SK-N-SH (cell line): Measurements from ENCODE around the gene TGM6. TPM values are rescaled to one million over a fixed set of nuclear protein-coding genes. Genes with fewer than 3 reads are reported as not detected.

Experiments used
- CTCF ChIP-seq: fragments of 200-600 bp; sonication (generic); IDR thresholded peaks from 2 replicates; pipeline ENCODE4 v1.6.1; 2017; ENCODE audit warnings: antibody characterized with exemption, mild to moderate bottlenecking, moderate library complexity
- MXI1 ChIP-seq: IDR thresholded peaks from 2 replicates; pipeline ENCODE4 v1.6.1; 2012; ENCODE audit warnings: mild to moderate bottlenecking, low read depth, low read length, improper control_type of control experiment
- polyA plus RNA-seq, 3 experiments: library from polyadenylated mRNA; depleted of rRNA; stranded (reverse); fragments of >200 nt; gene quantifications; 2 replicates each; pipeline ENCODE4 v1.2.3, GENCODE V29; 2012
- small RNA-seq, 7 experiments: library from RNA; depleted of rRNA; stranded (forward); fragments of <200 nt; gene quantifications; one replicate each; pipeline ENCODE3, GENCODE V24; 2012

TGM6 gene
- polyA plus RNA-seq, 1 of the 3 experiments (the other 2 are of a cell fraction), result not detected

GRCh38 chr20:2480381-2480780 lies 99.7 kb downstream of the TGM6 start (continued):
- TF ChIP-seq CTCF (no peak), MXI1 (no peak)

Small RNA genes within 50 kb of the gene (small RNA-seq; reads per million reads assigned to genes)
- gene RF00019, result 0 reads per million in 7 experiments

Other genes with a start within 250 kb of the TGM6 start
- gene TGM3, start 84.9 kb upstream of the TGM6 start, polyA plus RNA-seq (2012; rRNA removed), result not detected in 2 replicates
- 380 and 455 TPM in 2 replicates for gene SNRPB, start 89.9 kb downstream of the TGM6 start, polyA plus RNA-seq (2012; rRNA removed)
- gene ZNF343, start 128.0 kb downstream of the TGM6 start, polyA plus RNA-seq (2012; rRNA removed), result 11.0 and 16.8 TPM in 2 replicates
- gene TMC2, start 155.7 kb downstream of the TGM6 start, polyA plus RNA-seq (2012; rRNA removed), result not detected in 2 replicates